ENCODE results near the gene SCEL. TPM values are rescaled to one million over a fixed set of nuclear protein-coding genes. Genes with fewer than 3 reads are reported as not detected.

Gene SCEL
- total and polyA plus RNA-seq, 2 experiments from 2014 or later: not detected

GRCh38 chr13:77619655-77620054 is 84.1 kb downstream of the SCEL start (continued):
- TF ChIP-seq, protein P1, sequence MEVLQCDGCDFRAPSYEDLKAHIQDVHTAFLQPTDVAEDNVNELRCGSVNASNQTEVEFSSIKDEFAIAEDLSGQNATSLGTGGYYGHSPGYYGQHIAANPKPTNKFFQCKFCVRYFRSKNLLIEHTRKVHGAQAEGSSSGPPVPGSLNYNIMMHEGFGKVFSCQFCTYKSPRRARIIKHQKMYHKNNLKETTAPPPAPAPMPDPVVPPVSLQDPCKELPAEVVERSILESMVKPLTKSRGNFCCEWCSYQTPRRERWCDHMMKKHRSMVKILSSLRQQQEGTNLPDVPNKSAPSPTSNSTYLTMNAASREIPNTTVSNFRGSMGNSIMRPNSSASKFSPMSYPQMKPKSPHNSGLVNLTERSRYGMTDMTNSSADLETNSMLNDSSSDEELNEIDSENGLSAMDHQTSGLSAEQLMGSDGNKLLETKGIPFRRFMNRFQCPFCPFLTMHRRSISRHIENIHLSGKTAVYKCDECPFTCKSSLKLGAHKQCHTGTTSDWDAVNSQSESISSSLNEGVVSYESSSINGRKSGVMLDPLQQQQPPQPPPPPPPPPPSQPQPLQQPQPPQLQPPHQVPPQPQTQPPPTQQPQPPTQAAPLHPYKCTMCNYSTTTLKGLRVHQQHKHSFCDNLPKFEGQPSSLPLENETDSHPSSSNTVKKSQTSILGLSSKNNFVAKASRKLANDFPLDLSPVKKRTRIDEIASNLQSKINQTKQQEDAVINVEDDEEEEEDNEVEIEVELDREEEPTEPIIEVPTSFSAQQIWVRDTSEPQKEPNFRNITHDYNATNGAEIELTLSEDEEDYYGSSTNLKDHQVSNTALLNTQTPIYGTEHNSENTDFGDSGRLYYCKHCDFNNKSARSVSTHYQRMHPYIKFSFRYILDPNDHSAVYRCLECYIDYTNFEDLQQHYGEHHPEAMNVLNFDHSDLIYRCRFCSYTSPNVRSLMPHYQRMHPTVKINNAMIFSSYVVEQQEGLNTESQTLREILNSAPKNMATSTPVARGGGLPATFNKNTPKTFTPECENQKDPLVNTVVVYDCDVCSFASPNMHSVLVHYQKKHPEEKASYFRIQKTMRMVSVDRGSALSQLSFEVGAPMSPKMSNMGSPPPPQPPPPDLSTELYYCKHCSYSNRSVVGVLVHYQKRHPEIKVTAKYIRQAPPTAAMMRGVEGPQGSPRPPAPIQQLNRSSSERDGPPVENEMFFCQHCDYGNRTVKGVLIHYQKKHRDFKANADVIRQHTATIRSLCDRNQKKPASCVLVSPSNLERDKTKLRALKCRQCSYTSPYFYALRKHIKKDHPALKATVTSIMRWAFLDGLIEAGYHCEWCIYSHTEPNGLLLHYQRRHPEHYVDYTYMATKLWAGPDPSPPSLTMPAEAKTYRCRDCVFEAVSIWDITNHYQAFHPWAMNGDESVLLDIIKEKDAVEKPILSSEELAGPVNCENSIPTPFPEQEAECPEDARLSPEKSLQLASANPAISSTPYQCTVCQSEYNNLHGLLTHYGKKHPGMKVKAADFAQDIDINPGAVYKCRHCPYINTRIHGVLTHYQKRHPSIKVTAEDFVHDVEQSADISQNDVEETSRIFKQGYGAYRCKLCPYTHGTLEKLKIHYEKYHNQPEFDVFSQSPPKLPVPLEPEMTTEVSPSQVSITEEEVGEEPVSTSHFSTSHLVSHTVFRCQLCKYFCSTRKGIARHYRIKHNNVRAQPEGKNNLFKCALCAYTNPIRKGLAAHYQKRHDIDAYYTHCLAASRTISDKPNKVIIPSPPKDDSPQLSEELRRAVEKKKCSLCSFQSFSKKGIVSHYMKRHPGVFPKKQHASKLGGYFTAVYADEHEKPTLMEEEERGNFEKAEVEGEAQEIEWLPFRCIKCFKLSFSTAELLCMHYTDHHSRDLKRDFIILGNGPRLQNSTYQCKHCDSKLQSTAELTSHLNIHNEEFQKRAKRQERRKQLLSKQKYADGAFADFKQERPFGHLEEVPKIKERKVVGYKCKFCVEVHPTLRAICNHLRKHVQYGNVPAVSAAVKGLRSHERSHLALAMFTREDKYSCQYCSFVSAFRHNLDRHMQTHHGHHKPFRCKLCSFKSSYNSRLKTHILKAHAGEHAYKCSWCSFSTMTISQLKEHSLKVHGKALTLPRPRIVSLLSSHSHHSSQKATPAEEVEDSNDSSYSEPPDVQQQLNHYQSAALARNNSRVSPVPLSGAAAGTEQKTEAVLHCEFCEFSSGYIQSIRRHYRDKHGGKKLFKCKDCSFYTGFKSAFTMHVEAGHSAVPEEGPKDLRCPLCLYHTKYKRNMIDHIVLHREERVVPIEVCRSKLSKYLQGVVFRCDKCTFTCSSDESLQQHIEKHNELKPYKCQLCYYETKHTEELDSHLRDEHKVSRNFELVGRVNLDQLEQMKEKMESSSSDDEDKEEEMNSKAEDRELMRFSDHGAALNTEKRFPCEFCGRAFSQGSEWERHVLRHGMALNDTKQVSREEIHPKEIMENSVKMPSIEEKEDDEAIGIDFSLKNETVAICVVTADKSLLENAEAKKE (CRISPR knock-in tag; IDR thresholded peaks at IDR 0.05): no peak
- TF ChIP-seq, protein P2, sequence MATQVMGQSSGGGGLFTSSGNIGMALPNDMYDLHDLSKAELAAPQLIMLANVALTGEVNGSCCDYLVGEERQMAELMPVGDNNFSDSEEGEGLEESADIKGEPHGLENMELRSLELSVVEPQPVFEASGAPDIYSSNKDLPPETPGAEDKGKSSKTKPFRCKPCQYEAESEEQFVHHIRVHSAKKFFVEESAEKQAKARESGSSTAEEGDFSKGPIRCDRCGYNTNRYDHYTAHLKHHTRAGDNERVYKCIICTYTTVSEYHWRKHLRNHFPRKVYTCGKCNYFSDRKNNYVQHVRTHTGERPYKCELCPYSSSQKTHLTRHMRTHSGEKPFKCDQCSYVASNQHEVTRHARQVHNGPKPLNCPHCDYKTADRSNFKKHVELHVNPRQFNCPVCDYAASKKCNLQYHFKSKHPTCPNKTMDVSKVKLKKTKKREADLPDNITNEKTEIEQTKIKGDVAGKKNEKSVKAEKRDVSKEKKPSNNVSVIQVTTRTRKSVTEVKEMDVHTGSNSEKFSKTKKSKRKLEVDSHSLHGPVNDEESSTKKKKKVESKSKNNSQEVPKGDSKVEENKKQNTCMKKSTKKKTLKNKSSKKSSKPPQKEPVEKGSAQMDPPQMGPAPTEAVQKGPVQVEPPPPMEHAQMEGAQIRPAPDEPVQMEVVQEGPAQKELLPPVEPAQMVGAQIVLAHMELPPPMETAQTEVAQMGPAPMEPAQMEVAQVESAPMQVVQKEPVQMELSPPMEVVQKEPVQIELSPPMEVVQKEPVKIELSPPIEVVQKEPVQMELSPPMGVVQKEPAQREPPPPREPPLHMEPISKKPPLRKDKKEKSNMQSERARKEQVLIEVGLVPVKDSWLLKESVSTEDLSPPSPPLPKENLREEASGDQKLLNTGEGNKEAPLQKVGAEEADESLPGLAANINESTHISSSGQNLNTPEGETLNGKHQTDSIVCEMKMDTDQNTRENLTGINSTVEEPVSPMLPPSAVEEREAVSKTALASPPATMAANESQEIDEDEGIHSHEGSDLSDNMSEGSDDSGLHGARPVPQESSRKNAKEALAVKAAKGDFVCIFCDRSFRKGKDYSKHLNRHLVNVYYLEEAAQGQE (IDR thresholded peaks at IDR 0.05; ENCODE audit: unreplicated experiment): no peak
- TF ChIP-seq CREB1 (CRISPR knock-in tag; IDR thresholded peaks at IDR 0.05; ENCODE audit: low read depth) (no peak), EZH2 (IDR thresholded peaks at IDR 0.05; ENCODE audit: low read depth, unreplicated experiment) (no peak)

GRCh38 chr13:77620138-77620537 is 84.6 kb downstream of the SCEL start:
- no peak overlapping the region for H3K4me3 Mint-ChIP-seq
- no peaks in the 10 kb centered on the region for H3K79me2 ChIP-seq (replicated peaks; ENCODE audit: insufficient read depth)
- H3K4me2 ChIP-seq: no peak overlapping the region
- H3K36me3 ChIP-seq (ENCODE audit: insufficient read depth): no peaks in the 10 kb centered on the region
- no peaks in the 10 kb centered on the region for H3K9me3 Mint-ChIP-seq
- no peaks in the 10 kb centered on the region for H3K27me3 Mint-ChIP-seq (ENCODE audit: insufficient read depth, low read depth, poor library complexity)
- H3K9me2 ChIP-seq (ENCODE audit: insufficient read depth): no peaks in the 10 kb centered on the region
- H3K4me1 Mint-ChIP-seq: no peaks in the 10 kb centered on the region
- H2AFZ ChIP-seq: no peak overlapping the region; the same call in 1 of the 2 replicates
- ATAC-seq: no peak
- H3K27ac ChIP-seq (ENCODE audit: low read depth): no peak overlapping the region
- no peaks in the 10 kb centered on the region for H3K36me3 Mint-ChIP-seq (ENCODE audit: low read depth)
- no peaks in the 10 kb centered on the region for H3F3A ChIP-seq (replicated peaks; ENCODE audit: low read depth)
- no peaks in the 10 kb centered on the region for H4K20me1 ChIP-seq (replicated peaks; ENCODE audit: insufficient read depth)
- no peaks in the 10 kb centered on the region for H3K4me1 ChIP-seq (ENCODE audit: insufficient read depth)
- H3K27ac Mint-ChIP-seq: no peak overlapping the region
- no peak overlapping the region for H3K4me3 ChIP-seq
- no peaks in the 10 kb centered on the region for H3K27me3 ChIP-seq (ENCODE audit: insufficient read depth)
- no peak for DNase-seq (ENCODE audit: low spot score)
- no peak for TF ChIP-seq CREB1 (CRISPR knock-in tag; IDR thresholded peaks at IDR 0.05; ENCODE audit: low read depth)
- no peak for TF ChIP-seq CTCF (conservative IDR thresholded peaks at IDR 0.05; ENCODE audit: low read depth in 2 of 2)
